Vagina (tissue), 2 donors: ENCODE results near the gene PSMB10. TPM values are rescaled to one million over a fixed set of nuclear protein-coding genes. Genes with fewer than 3 reads are reported as not detected.
A peak's percentile ranks its signal among the peaks of the same experiment; 100 is the strongest.

Source experiments
- DNase-seq, 2 donors: peaks; one replicate each; pipeline ENCODE4 v3.0.0-alpha.2; 2017; ENCODE audit errors: extremely low spot score in 2 of 2
- H3K27ac ChIP-seq: fragments of 200-600 bp; sonication (generic); one replicate; pipeline ENCODE4 v1.5.1; 2019
- H3K27me3 ChIP-seq: fragments of 200-600 bp; sonication (generic); one replicate; pipeline ENCODE4 v1.5.1; 2019
- H3K36me3 ChIP-seq, 2 donors: fragments of 200-600 bp; sonication (generic); one replicate each; pipeline ENCODE4 v1.5.1; 2017 to 2019
- H3K4me1 ChIP-seq: fragments of 200-600 bp; sonication (generic); one replicate; pipeline ENCODE4 v1.5.1; 2019
- H3K4me3 ChIP-seq, 2 donors: fragments of 200-600 bp; sonication (generic); 1 replicate in 1 of 2; 2 replicates in 1 of 2; pipeline ENCODE4 v1.5.1; 2016 to 2019
- H3K9me3 ChIP-seq: fragments of 200-600 bp; sonication (generic); one replicate; pipeline ENCODE4 v1.5.1; 2019
- CTCF ChIP-seq, 3 experiments: fragments of 450-650 bp in 2 of 3; fragments of 200-600 bp in 1 of 3; sonication (generic) in 1 of 3; IDR thresholded peaks; one replicate each; pipeline ENCODE4 v1.5.1; 2017 to 2019; ENCODE audit warnings: antibody characterized with exemption in 3 of 3, mild to moderate bottlenecking in 2 of 3, moderate library complexity in 2 of 3
- POLR2A ChIP-seq, 2 donors: fragments of 450-650 bp; IDR thresholded peaks; one replicate each; pipeline ENCODE4 v1.6.1; 2017; ENCODE audit warnings: antibody characterized with exemption in 2 of 2, mild to moderate bottlenecking in 2 of 2, moderate library complexity in 2 of 2
- POLR2AphosphoS5 ChIP-seq, 2 donors: sonication (generic); formaldehyde crosslinking; IDR thresholded peaks; one replicate each; pipeline ENCODE4 v1.9.0; 2017; ENCODE audit warnings: antibody characterized with exemption in 2 of 2, mild to moderate bottlenecking in 2 of 2, low read depth in 1 of 2; ENCODE audit not compliant: insufficient read depth in 1 of 2
- intact Hi-C: fragments of 100-400 bp; cut with DNase I; formaldehyde crosslinking; loops from one replicate; pipeline ENCODE4 v1.15.1; 2023
- total RNA-seq: library from RNA; depleted of rRNA; stranded (reverse); fragments of >200 nt; gene quantifications from one replicate; pipeline ENCODE4 v1.2.3, GENCODE V29; 2016

The PSMB10 gene
- total RNA-seq, 1 donor from 2014 or later, result 45.2 TPM

DNA sequence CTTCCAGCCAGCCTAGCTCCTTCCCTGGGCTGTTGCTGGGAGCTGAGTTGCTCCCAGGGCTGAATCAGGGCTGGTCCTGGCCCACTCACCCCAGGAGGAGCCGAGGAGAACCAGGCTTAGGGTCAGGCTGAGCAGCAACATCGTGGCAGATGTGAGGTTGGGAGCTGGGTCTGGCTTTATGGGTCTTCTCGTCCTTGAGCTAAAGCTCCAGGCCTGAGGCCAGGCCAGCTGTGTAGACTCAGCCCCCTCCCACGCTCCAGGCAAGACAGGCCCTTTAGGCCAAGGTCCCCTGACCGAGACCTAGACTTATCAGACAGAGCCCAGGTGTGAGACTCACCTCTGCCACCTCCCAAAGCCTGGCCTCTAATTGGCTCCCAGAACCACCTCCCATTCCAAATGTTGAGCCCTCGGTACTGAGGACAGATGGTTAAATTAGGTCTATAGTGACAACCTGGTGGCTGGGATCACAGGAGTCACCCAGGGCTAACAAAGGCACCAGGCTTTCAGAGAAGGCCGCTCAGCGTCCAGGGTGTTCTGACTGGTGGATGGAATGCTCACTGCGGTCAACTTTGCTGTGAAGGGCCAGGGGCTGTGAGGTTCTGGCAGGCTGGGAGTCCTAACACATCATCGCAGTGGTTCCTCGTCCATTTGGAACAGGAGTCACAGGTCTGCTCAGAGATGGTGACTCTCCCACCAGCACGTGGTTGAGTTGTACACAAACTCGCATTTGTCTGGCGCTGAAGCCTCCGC lies 4.8 kb downstream of the PSMB10 start, which contains the start of gene CTRL:
Gene CTRL, minus strand, starts transcription at position 151 of the 750 bp plus-strand sequence. Its CDS starts 10 bp downstream, at position 141.
- Histone ChIP-seq H3K9me3 (no peaks in the 10 kb centered on the region), H3K36me3 (peaks cover 0 to 20% of the 10 kb centered on the region in 2 donors), H3K27me3 (no peaks in the 10 kb centered on the region), H3K4me1 (peaks cover 23% of the 10 kb centered on the region), H3K27ac (no peak within 1 kb of the TSS), H3K4me3 (no peak within 1 kb of the TSS)
- TF ChIP-seq CTCF (IDR thresholded peaks at IDR 0.05), result no peak
- no peak for TF ChIP-seq POLR2A (IDR thresholded peaks at IDR 0.05)
- TF ChIP-seq POLR2AphosphoS5 (IDR thresholded peaks at IDR 0.05; ENCODE audit: insufficient read depth in 1 of 2, low read depth in 1 of 2), result no peak
- DNase-seq, result no peak
- intact Hi-C loops, result loop anchor here (5.0 kb wide), 1 partner anchor 115 kb away; no protein-coding TSS in a partner anchor

- no peak for DNase-seq
- Histone ChIP-seq H3K27ac (no peak overlapping the region), H3K4me1 (peaks cover 30% of the 10 kb centered on the region), H3K4me3 (no peak overlapping the region), H3K9me3 (no peaks in the 10 kb centered on the region), H3K36me3 (peaks cover 0 to 20% of the 10 kb centered on the region in 2 donors), H3K27me3 (no peaks in the 10 kb centered on the region)
- TF ChIP-seq CTCF (IDR thresholded peaks at IDR 0.05), result no peak
- no peak for TF ChIP-seq POLR2AphosphoS5 (IDR thresholded peaks at IDR 0.05; ENCODE audit: insufficient read depth in 1 of 2, low read depth in 1 of 2)
- TF ChIP-seq POLR2A (IDR thresholded peaks at IDR 0.05), result no peak
- intact Hi-C loops, result loop anchor here (5.0 kb wide), 1 partner anchor 113 kb away; no protein-coding TSS in a partner anchor
Measured at GRCh38 chr16:67930678-67931211, 5.9 kb downstream of the PSMB10 start.

DNA sequence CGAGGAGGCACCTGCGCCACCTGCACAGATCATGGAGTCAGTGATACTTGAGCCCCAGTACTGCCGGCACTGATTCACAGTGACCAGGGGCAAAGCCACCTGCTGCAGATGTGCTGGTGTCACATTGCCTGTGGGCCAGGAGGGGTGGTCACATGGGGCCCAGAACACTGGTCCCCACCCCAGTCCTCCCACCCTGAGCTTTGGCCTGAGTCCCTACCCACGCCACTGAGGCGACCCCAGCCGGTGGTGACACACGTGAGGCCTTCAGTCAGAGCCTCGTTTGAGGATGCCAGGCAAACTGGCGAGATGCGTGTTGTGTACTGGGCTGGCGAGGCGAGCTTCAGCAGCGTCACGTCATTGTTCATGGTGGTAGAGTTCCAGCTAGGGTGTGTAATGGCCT lies 6.5 kb downstream of the PSMB10 start:
- Histone ChIP-seq H3K4me1 (peaks cover 30% of the 10 kb centered on the region), H3K36me3 (peaks cover 0 to 20% of the 10 kb centered on the region in 2 donors), H3K9me3 (no peaks in the 10 kb centered on the region), H3K27ac (no peak overlapping the region), H3K27me3 (no peaks in the 10 kb centered on the region), H3K4me3 (no peak overlapping the region)
- no peak for DNase-seq
- TF ChIP-seq POLR2AphosphoS5 (IDR thresholded peaks at IDR 0.05; ENCODE audit: insufficient read depth in 1 of 2, low read depth in 1 of 2) (no peak), CTCF (IDR thresholded peaks at IDR 0.05) (no peak), POLR2A (IDR thresholded peaks at IDR 0.05) (no peak)
- intact Hi-C loops, result loop anchor here (5.0 kb wide), 1 partner anchor 113 kb away; no protein-coding TSS in a partner anchor

DNA sequence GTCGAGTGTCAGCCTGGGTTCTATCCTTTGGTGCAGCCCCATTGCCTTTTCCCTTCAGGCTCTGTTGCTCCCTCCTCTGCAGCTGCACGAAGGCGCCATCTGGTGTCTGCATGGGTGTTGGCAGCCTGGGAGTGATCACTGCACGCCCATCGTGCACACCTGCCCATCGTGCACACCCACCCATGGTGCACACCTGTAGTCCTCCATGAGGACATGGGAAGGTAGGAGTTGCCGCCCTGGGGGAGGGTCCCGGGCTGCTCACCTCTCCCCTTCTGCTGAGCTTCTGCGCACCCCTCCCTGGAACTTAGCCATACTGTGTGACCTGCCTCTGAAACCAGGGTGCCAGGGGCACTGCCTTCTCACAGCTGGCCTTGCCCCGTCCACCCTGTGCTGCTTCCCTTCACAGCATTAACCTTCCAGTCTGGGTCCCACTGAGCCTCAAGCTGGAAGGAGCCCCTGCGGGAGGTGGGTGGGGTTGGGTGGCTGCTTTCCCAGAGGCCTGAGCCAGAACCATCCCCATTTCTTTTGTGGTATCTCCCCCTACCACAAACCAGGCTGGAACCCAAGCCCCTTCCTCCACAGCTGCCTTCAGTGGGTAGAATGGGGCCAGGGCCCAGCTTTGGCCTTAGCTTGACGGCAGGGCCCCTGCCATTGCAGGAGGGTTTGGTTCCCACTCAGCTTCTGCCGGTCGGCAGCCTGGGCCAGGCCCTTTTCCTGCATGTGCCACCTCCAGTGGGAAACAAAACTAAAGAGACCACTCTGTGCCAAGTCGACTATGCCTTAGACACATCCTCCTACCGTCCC lies 7.9 kb downstream of the PSMB10 start:
- TF ChIP-seq POLR2AphosphoS5 (IDR thresholded peaks at IDR 0.05; ENCODE audit: insufficient read depth in 1 of 2, low read depth in 1 of 2), result peak in 1 of 2 donors; percentile 16
- no peak for TF ChIP-seq POLR2A (IDR thresholded peaks at IDR 0.05)
- TF ChIP-seq CTCF (IDR thresholded peaks at IDR 0.05), result peak; percentile 50 to 72 (median 69)
- no peaks in the 10 kb centered on the region for H3K9me3 ChIP-seq
- H3K27me3 ChIP-seq, result no peaks in the 10 kb centered on the region
- no peak overlapping the region for H3K27ac ChIP-seq
- H3K36me3 ChIP-seq, result peaks cover 0 to 25% of the 10 kb centered on the region in 2 donors
- intact Hi-C loops, result loop anchor here (5.0 kb wide), 1 partner anchor 46 kb away; the partner anchor contains the start of gene NRN1L
- H3K4me3 ChIP-seq, result no peak overlapping the region
- no peak for DNase-seq
- H3K4me1 ChIP-seq, result peaks cover 22% of the 10 kb centered on the region
